Fibroblast of peridontal ligament (primary cell): Measurements from ENCODE around the gene RNF208.
A peak's percentile ranks its signal among the peaks of the same experiment; 100 is the strongest.
"Not testable (repeated sequence)": the region's sequence is repeated elsewhere in the genome, so short reads cannot be mapped to it uniquely, and the experiment has no call there.

Source experiments
- DNase-seq: peaks from one replicate; pipeline ENCODE4 v3.0.0-alpha.2; 2010; ENCODE audit errors: extremely low read depth

RNF208 gene

DNA sequence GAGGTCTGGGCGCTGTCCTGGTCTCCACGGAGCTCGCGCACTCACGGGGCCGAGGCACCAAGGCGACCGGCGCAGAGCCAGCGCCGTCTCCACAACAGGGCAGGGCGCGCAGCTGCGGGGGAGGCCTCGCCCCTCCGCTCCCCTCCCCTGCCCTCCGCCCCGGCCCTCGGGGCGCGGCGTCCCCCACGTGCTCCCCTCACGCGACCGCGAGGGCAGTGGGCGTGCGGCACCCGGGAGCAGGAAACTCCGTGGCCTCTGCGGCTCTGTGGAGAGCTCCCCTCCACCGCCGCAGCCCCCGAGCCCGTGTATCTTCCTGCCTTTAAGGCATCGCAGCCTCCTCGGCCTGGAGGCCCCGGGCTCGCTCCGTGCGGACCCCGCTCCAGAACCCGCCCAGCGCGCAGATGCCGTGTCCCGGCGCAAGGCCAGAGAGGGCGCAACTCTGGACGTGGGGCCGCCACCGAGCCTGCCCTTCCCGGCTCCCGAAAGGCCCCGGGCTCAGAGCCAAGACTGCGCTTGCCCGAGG is 18.3 kb upstream of the RNF208 start:
- DNase-seq = peak; percentile 70

- DNase-seq = not testable (repeated sequence)
These were observed 17.6 kb upstream of the RNF208 start for GRCh38 chr9:137239541-137240200.

GRCh38 chr9:137237759-137238726 is 16.0 kb upstream of the RNF208 start:
- no peak for DNase-seq

GRCh38 chr9:137236936-137237421 is 14.9 kb upstream of the RNF208 start:
- no peak for DNase-seq

- DNase-seq = peak; percentile 53
These were observed 14.3 kb upstream of the RNF208 start for GRCh38 chr9:137236238-137236935.

- no peak for DNase-seq
These were observed 13.6 kb upstream of the RNF208 start for GRCh38 chr9:137235424-137236237.

DNA sequence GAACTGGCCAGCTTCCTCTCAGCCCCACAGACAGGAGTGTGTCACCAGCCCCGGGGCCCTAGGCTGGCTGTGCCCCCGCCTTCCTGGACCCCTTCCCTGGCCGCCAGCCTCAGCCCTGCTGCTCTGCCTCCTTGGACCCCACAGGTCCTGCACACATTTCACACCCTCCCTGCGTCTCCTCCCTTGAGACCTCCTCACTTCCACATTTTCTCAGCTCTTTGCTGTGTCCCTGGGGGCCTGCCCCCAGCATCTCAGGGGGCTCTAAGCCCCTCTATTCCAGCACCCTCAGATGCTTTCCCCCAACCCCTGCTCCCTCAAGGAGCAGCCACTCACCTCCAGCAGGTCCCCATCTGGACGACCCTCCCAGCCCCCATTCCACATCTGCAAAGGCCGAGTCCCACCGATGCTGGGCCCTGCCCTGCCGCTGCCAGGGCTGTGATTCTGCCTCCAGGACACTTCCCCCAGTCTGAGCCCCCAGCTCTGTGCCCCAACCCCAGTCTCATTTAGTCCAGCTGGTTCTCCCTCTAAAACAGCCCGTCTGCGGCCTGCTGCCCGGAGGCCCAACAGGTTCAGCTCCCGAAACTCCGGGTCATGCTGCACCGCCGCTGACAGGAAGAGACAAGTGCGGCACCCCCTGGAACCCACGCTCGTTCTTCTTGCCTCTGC is 12.9 kb upstream of the RNF208 start:
- no peak for DNase-seq

GRCh38 chr9:137234055-137234697 is 12.1 kb upstream of the RNF208 start:
- no peak for DNase-seq

GRCh38 chr9:137233143-137233980 is 11.3 kb upstream of the RNF208 start:
- DNase-seq = no peak

- no peak for DNase-seq
These were observed 10.5 kb upstream of the RNF208 start for GRCh38 chr9:137232510-137232909.

DNA sequence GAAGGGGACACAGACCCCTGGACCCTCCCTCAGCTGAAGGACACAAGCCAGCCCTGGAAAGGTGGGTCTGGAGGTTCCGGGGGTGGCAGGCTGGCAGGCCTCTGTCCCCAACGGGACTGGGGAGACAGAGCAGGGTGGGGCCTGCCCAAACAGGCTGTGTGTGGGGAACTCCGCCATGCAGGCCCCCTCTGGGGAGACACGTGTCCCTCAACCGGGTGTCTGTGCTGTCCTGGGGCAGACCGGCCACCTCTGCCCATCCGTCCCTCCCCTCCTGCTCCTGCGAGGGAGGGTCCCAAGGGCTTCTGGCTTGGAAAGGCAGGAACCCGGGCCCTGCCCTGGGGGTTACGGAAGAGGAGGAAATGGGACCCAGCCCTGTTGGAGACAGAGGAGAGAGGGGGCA is 10.1 kb upstream of the RNF208 start:
- no peak for DNase-seq

- DNase-seq = no peak
These were observed 9.5 kb upstream of the RNF208 start for GRCh38 chr9:137231372-137232039.

DNA sequence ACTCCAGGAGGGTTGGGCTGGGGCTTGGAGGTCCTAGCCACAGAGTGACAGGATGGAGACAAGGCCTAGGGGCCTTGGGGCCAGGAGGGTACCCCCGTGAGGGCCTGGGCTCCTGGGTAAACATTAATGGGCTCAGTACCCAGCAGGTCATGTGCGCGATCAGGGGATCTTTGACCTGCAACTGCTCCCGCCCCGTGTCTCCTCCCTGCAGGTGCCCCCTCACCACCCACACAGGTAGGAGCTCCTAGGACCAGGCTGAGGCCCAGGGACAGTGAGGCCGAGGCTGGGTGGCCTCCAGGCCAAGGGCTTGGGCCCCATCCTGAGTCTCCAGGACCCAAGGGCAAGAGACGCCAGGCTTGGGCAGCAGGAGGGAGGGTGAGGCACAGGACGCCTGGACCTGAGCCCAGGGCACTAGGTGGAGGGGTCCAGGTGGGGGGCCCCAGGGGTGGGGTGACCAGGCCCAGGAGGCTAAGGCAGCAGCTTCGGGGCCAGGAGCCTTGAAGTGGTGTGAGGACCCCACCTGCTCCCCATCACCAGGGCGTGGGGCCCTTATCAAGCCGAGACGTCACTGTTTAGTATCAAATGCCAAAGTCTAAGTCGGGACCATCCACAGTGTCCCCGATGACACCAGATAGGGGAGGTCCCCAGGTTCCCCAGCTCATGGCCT is 8.8 kb upstream of the RNF208 start, which contains the start of gene SLC34A3:
Gene SLC34A3, plus strand, starts transcription at position 197 of the 667 bp plus-strand sequence. CDS start 802 bp downstream, outside the sequence.
- DNase-seq = no peak

- DNase-seq = no peak
These were observed 8.1 kb upstream of the RNF208 start for GRCh38 chr9:137229903-137230704.

- no peak for DNase-seq
These were observed 7.2 kb upstream of the RNF208 start for GRCh38 chr9:137228968-137229896.

- no peak for DNase-seq
These were observed 6.5 kb upstream of the RNF208 start for GRCh38 chr9:137228506-137228967.
